Upper lobe of left lung (tissue), 6 donors: ENCODE measurements around the gene PGPEP1. TPM values are rescaled to one million over a fixed set of nuclear protein-coding genes. Genes with fewer than 3 reads are reported as not detected.

Experiments
- ATAC-seq, 2 donors: fragments of 200-7000 bp; cut with Tn5 transposase; one replicate each; pipeline ENCODE4 v1.9.1; 2022; ENCODE audit warnings: mild to moderate bottlenecking in 2 of 2, moderate library complexity in 2 of 2; ENCODE audit not compliant: low FRiP score in 2 of 2
- DNase-seq, 2 donors: peaks; one replicate each; pipeline ENCODE4 v3.0.0-alpha.2; 2019 to 2020
- H3K27ac ChIP-seq, 4 donors: fragments of 200-600 bp; sonication (generic); one replicate each; pipeline ENCODE4 v1.5.1; 2016 to 2019
- H3K27me3 ChIP-seq, 4 donors: fragments of 200-600 bp; sonication (generic); one replicate each; pipeline ENCODE4 v1.5.1; 2017 to 2019
- H3K36me3 ChIP-seq, 4 donors: fragments of 200-600 bp; sonication (generic); one replicate each; pipeline ENCODE4 v1.5.1; 2016 to 2019
- H3K4me1 ChIP-seq, 4 donors: fragments of 200-600 bp; sonication (generic); one replicate each; pipeline ENCODE4 v1.5.1; 2018 to 2019
- H3K4me3 ChIP-seq, 4 donors: fragments of 200-600 bp; sonication (generic); one replicate each; pipeline ENCODE4 v1.5.1; 2017 to 2019; ENCODE audit warnings: mild to moderate bottlenecking in 2 of 4, moderate library complexity in 1 of 4
- H3K9me3 ChIP-seq, 4 donors: fragments of 200-600 bp; sonication (generic); one replicate each; pipeline ENCODE4 v1.5.1; 2018 to 2019
- EP300 ChIP-seq, 4 donors: sonication (generic); formaldehyde crosslinking; IDR thresholded peaks; one replicate each; pipeline ENCODE4 v1.5.1; 2017; ENCODE audit warnings: antibody characterized with exemption in 4 of 4, control low read depth in 2 of 4
- POLR2A ChIP-seq, 4 donors: fragments of 450-650 bp; IDR thresholded peaks; one replicate each; pipeline ENCODE4 v1.5.1; 2016 to 2017; ENCODE audit warnings: antibody characterized with exemption in 4 of 4, mild to moderate bottlenecking in 2 of 4
- POLR2AphosphoS5 ChIP-seq, 2 donors: sonication (generic); formaldehyde crosslinking; IDR thresholded peaks; one replicate each; pipeline ENCODE4 v1.5.1; 2017; ENCODE audit warnings: antibody characterized with exemption in 2 of 2
- WGBS, 2 donors: methylation state at CpG; one replicate each; pipeline ENCODE4 v1.1.5; 2017 to 2018; 5-methylcytosine and 5-hydroxymethylcytosine counted together
- total RNA-seq, 6 donors: library from RNA; depleted of rRNA in 4 of 6; stranded (reverse); fragments of >200 nt in 4 of 6; gene quantifications; one replicate each; pipeline versions ENCODE4 v1.1.0 to v1.2.1, GENCODE V29; 2016 to 2021
- TF ChIP-seq, protein P1 (sequence below), 6 experiments: fragments of 450-650 bp in 4 of 6; fragments of 200-600 bp in 2 of 6; sonication (generic) in 2 of 6; IDR thresholded peaks; one replicate each; pipeline ENCODE4 v1.5.1; 2016 to 2019; ENCODE audit warnings: antibody characterized with exemption in 6 of 6
- donor health status: DM: no; HTN: no; CAD: no; lungs with moderate emphysema.
- donor health status: DM: no; HTN: yes; CAD: no; lungs with severe emphysema.

PGPEP1 gene
- total RNA-seq, 6 donors from 2014 or later = 15.5 to 42.8 (median 28.1) TPM

DNA sequence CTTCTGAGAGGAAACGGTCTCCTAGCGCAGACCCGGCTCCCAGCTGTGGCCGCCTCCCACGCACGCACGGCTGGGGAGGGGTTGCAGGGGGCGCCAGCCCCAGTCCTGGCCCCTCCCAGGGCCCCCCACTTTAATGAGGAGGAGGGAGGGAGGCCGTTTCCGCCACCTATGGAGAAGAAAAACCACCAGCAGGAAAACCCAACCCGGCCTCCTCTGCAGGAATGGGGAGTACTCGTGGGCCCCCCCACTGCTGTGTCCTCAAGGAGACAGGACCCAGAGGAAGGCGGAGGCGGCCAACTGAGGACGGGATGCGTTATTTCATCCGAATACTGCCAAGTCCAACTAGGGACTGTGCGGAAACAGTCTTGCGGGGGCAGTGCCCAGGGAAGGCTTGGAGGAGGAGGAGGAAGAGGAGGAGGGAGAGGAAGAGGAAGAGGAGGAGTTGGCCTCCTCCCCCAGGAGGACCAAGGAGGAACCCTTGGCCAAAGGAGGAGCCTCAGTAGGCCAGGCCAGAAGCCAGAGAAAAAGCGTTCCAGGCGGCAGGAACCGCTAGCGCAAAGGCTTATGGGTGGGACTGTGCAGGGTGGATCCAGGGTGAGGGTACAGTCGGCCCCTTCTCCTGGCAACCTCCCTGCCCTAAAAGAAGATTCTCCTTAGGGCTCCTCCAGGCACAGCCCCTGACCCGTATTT lies 74.9 kb downstream of the PGPEP1 start:
- H3K9me3 ChIP-seq = no peaks in the 10 kb centered on the region
- H3K27me3 ChIP-seq = no peaks in the 10 kb centered on the region
- ATAC-seq (peak; percentile 15 to 19), DNase-seq (peak in 1 of 2 donors; percentile 83)
- H3K4me1 ChIP-seq = peaks cover 49 to 63% (median 52%) of the 10 kb centered on the region in 4 donors
- H3K36me3 ChIP-seq = no peaks in the 10 kb centered on the region
- whole genome bisulfite sequencing, 2 donors = 14 to 41% methylated on average over 20 to 25 of the region's 25 CpGs
- TF ChIP-seq, protein P1, sequence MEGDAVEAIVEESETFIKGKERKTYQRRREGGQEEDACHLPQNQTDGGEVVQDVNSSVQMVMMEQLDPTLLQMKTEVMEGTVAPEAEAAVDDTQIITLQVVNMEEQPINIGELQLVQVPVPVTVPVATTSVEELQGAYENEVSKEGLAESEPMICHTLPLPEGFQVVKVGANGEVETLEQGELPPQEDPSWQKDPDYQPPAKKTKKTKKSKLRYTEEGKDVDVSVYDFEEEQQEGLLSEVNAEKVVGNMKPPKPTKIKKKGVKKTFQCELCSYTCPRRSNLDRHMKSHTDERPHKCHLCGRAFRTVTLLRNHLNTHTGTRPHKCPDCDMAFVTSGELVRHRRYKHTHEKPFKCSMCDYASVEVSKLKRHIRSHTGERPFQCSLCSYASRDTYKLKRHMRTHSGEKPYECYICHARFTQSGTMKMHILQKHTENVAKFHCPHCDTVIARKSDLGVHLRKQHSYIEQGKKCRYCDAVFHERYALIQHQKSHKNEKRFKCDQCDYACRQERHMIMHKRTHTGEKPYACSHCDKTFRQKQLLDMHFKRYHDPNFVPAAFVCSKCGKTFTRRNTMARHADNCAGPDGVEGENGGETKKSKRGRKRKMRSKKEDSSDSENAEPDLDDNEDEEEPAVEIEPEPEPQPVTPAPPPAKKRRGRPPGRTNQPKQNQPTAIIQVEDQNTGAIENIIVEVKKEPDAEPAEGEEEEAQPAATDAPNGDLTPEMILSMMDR (IDR thresholded peaks at IDR 0.05) = no peak
- peak; percentile 68 to 76 for TF ChIP-seq POLR2AphosphoS5 (IDR thresholded peaks at IDR 0.05)
- TF ChIP-seq EP300 (IDR thresholded peaks at IDR 0.05) = no peak
- peak in 1 of 4 donors; percentile 59 for TF ChIP-seq POLR2A (IDR thresholded peaks at IDR 0.05)
- H3K4me3 ChIP-seq = peak overlapping the region in 3 of 4 donors; percentile 18 to 38 (median 37)
- peak overlapping the region; percentile 87 to 94 (median 91) for H3K27ac ChIP-seq

DNA sequence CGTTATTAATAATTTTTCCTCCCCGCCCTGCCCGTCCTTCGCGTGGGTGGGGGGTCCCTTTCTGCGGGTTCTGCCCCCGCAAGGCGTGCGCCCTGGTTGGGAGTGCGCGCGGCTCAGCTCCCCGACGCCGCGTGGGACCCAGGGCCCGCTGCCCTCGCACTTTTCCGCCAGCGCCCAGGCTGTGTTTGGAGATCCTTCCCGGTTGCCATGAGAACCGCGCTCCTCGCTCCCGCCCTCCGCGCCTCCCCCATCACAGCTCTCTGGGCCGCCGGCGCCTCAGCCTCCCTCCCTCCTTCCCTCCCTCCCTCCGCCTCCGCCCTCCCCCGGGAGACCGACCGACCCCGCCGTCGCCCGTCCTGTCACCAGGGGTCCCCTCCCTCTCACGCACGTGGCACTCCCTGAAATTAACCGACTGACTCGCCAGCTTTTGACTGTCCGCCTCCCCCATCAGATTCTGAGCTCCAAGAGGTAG lies 76.4 kb downstream of the PGPEP1 start:
- Histone ChIP-seq H3K36me3 (no peaks in the 10 kb centered on the region), H3K27me3 (no peaks in the 10 kb centered on the region), H3K4me3 (peak overlapping the region in 3 of 4 donors; percentile 38 to 82 (median 80)), H3K4me1 (peaks cover 60 to 74% (median 63%) of the 10 kb centered on the region in 4 donors), H3K27ac (peak overlapping the region; percentile 87 to 94 (median 91)), H3K9me3 (no peaks in the 10 kb centered on the region)
- ATAC-seq = peak; percentile 69 to 81
- TF ChIP-seq, protein P1 (IDR thresholded peaks at IDR 0.05) = no peak
- TF ChIP-seq EP300 (IDR thresholded peaks at IDR 0.05) (no peak), POLR2A (IDR thresholded peaks at IDR 0.05) (peak in 1 of 4 donors; percentile 23), POLR2AphosphoS5 (IDR thresholded peaks at IDR 0.05) (peak; percentile 24 to 29)
- WGBS, 2 donors = 1 to 2% methylated on average over 34 of the region's 44 CpGs
- peak; percentile 86 to 95 for DNase-seq

DNA sequence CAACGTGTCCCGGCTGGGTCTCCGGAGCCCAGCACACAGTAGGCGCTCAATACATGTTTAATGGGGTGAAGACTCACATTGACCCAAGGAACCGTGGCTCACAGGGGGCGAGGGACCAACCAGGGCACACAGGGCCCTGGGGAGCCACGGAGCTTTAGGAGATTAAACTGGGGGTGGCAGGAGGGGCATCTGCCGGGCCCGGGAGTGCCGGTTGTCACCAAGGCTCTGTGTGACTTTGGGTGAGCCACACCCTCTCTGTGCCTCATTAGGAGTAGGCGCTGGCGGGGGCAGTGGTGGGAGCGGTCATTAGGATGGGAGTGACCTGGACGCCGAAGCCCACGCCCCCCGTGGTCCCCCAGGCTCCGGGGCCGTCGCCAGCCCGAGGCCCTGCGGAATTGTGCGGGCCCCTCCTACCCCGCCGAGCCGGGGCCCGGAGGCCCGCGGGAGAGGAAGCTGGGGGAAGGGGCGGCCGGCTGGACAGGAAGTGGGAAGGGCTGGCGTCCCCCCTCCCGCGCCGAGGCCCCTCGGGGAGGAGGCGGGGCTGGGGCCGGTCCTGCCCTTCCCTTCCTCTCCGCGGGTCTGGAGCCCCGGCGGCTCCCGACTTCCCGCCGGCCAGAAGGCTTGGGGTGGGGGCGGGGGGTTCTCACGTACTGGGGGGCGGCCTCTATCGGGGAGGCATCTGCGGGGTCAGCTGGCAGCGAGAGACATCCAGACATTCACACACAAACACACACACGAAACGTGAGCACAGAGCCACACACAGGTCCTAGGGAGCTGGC lies 77.0 kb downstream of the PGPEP1 start:
- DNase-seq (peak; percentile 82 to 93), ATAC-seq (peak; percentile 38 to 71)
- Histone ChIP-seq H3K4me1 (peaks cover 60 to 74% (median 63%) of the 10 kb centered on the region in 4 donors), H3K27ac (peak overlapping the region; percentile 87 to 94 (median 91)), H3K4me3 (peak overlapping the region in 3 of 4 donors; percentile 38 to 82 (median 80)), H3K27me3 (no peaks in the 10 kb centered on the region), H3K36me3 (no peaks in the 10 kb centered on the region), H3K9me3 (no peaks in the 10 kb centered on the region)
- 0 to 1% methylated on average over 14 to 17 of the region's 53 CpGs for WGBS, 2 donors
- TF ChIP-seq POLR2A (IDR thresholded peaks at IDR 0.05) (peak in 3 of 4 donors; percentile 28 to 68 (median 42)), POLR2AphosphoS5 (IDR thresholded peaks at IDR 0.05) (peak; percentile 61 to 67), EP300 (IDR thresholded peaks at IDR 0.05) (peak in 1 of 4 donors; percentile 11)
- TF ChIP-seq, protein P1 (IDR thresholded peaks at IDR 0.05) = peak in 2 of 6 experiments; percentile 3 to 13

DNA sequence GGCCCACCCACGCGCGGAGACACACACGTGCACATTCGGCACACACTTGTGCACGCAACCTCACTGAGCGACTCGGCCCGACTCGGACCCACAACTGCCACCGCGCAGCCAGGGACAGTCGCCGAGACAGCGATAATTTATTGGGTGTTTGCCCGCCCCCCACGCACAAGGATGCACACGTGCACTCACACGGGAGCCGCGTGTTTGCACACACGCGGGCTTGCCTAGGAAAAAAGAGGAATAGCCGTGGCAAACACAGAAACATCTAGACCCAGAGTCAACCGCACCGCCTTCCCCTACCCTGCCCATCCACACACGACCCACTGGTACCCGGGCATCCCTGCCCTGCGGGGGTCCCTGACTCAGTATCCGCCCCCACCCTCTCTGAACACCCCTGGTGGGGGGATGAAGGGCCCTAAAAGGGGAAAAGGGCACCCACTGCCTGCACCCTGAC lies 77.7 kb downstream of the PGPEP1 start:
- H3K27me3 ChIP-seq = no peaks in the 10 kb centered on the region
- H3K27ac ChIP-seq = peak overlapping the region; percentile 87 to 94 (median 91)
- TF ChIP-seq, protein P1 (IDR thresholded peaks at IDR 0.05) = no peak
- TF ChIP-seq POLR2AphosphoS5 (IDR thresholded peaks at IDR 0.05) (no peak), POLR2A (IDR thresholded peaks at IDR 0.05) (no peak), EP300 (IDR thresholded peaks at IDR 0.05) (no peak)
- H3K4me1 ChIP-seq = peaks cover 64 to 80% (median 65%) of the 10 kb centered on the region in 4 donors
- 12 to 60% methylated on average over 1 to 21 of the region's 30 CpGs for WGBS, 2 donors
- no peaks in the 10 kb centered on the region for H3K9me3 ChIP-seq
- peak in 1 of 2 donors; percentile 89 for DNase-seq
- peak; percentile 0 for ATAC-seq
- no peaks in the 10 kb centered on the region for H3K36me3 ChIP-seq
- H3K4me3 ChIP-seq = peak overlapping the region in 3 of 4 donors; percentile 38 to 82 (median 80)
